Peyer's patch (tissue), 4 donors: ENCODE data around the gene ICA1L. TPM values are rescaled to one million over a fixed set of nuclear protein-coding genes. Genes with fewer than 3 reads are reported as not detected.
"Not testable (repeated sequence)": the region's sequence is repeated elsewhere in the genome, so short reads cannot be mapped to it uniquely, and the experiment has no call there.

ENCODE experiments used
- DNase-seq, 3 donors: peaks; one replicate each; pipeline ENCODE4 v3.0.0-alpha.2; 2017 to 2019
- H3K27ac ChIP-seq, 4 donors: fragments of 200-600 bp; sonication (generic); one replicate each; pipeline ENCODE4 v1.5.1; 2016 to 2019
- H3K27me3 ChIP-seq, 2 donors: fragments of 200-600 bp; sonication (generic); one replicate each; pipeline ENCODE4 v1.5.1; 2019
- H3K36me3 ChIP-seq, 3 donors: fragments of 200-600 bp; sonication (generic); one replicate each; pipeline ENCODE4 v1.5.1; 2016 to 2019
- H3K4me1 ChIP-seq, 4 donors: fragments of 200-600 bp; sonication (generic); one replicate each; pipeline ENCODE4 v1.5.1; 2016 to 2019
- H3K4me3 ChIP-seq, 4 donors: fragments of 200-600 bp; sonication (generic); 1 replicate in 3 of 4; 2 replicates in 1 of 4; pipeline ENCODE4 v1.5.1; 2016 to 2019; ENCODE audit warnings: mild to moderate bottlenecking in 1 of 4
- H3K9me3 ChIP-seq, 4 donors: fragments of 200-600 bp; sonication (generic); one replicate each; pipeline ENCODE4 v1.5.1; 2016 to 2019; ENCODE audit warnings: mild to moderate bottlenecking in 1 of 4
- CTCF ChIP-seq, 6 experiments: fragments of 450-650 bp in 4 of 6; fragments of 200-600 bp in 2 of 6; sonication (generic) in 1 of 6; IDR thresholded peaks; one replicate each; pipeline ENCODE4 v1.5.1; 2017 to 2019; ENCODE audit warnings: antibody characterized with exemption in 6 of 6, mild to moderate bottlenecking in 3 of 6, moderate library complexity in 1 of 6
- POLR2A ChIP-seq, 2 donors: fragments of 450-650 bp; IDR thresholded peaks; one replicate each; pipeline ENCODE4 v1.5.1; 2017; ENCODE audit warnings: antibody characterized with exemption in 2 of 2, mild to moderate bottlenecking in 2 of 2, moderate library complexity in 2 of 2
- total RNA-seq, 4 donors: library from RNA; depleted of rRNA; stranded (reverse); fragments of >200 nt; gene quantifications; one replicate each; pipeline ENCODE4 v1.1.0, GENCODE V29; 2016

Gene ICA1L
- total RNA-seq, 4 donors from 2014 or later: 2.5 to 6.3 (median 4.9) TPM

GRCh38 chr2:202808754-202809153, 62.8 kb downstream of the ICA1L start:
- no peak for TF ChIP-seq POLR2A (IDR thresholded peaks at IDR 0.05)
- no peak for TF ChIP-seq CTCF (IDR thresholded peaks at IDR 0.05)
- H3K36me3 ChIP-seq: no peaks in the 10 kb centered on the region
- no peak overlapping the region for H3K4me3 ChIP-seq
- H3K27ac ChIP-seq: no peak overlapping the region
- no peak for DNase-seq
- no peaks in the 10 kb centered on the region for H3K9me3 ChIP-seq
- H3K4me1 ChIP-seq: no peaks in the 10 kb centered on the region
- no peaks in the 10 kb centered on the region for H3K27me3 ChIP-seq

- H3K9me3 ChIP-seq, H3K27ac ChIP-seq, H3K4me3 ChIP-seq, H3K4me1 ChIP-seq, H3K27me3 ChIP-seq, H3K36me3 ChIP-seq: not testable (repeated sequence)
- peak in 2 of 3 donors; percentile 50 for DNase-seq
Measured at GRCh38 chr2:202807431-202808138, 64.0 kb downstream of the ICA1L start.

GRCh38 chr2:202805911-202806310, 65.7 kb downstream of the ICA1L start:
- H3K36me3 ChIP-seq, H3K27me3 ChIP-seq, H3K27ac ChIP-seq, H3K4me1 ChIP-seq, H3K4me3 ChIP-seq, H3K9me3 ChIP-seq, DNase-seq: not testable (repeated sequence)

- no peaks in the 10 kb centered on the region for H3K27me3 ChIP-seq
- H3K27ac ChIP-seq: no peak overlapping the region
- no peaks in the 10 kb centered on the region for H3K36me3 ChIP-seq
- H3K4me1 ChIP-seq: no peaks in the 10 kb centered on the region
- no peaks in the 10 kb centered on the region for H3K9me3 ChIP-seq
- DNase-seq: no peak
- H3K4me3 ChIP-seq: no peak overlapping the region
- TF ChIP-seq CTCF (IDR thresholded peaks at IDR 0.05) (no peak), POLR2A (IDR thresholded peaks at IDR 0.05) (no peak)
Measured at GRCh38 chr2:202797944-202798343, 73.6 kb downstream of the ICA1L start.

GRCh38 chr2:202790676-202791075, 80.9 kb downstream of the ICA1L start:
- Histone ChIP-seq H3K36me3 (peaks cover 0 to 9% (median 0%) of the 10 kb centered on the region in 3 donors), H3K4me1 (no peaks in the 10 kb centered on the region), H3K4me3 (no peak overlapping the region), H3K9me3 (no peaks in the 10 kb centered on the region), H3K27me3 (no peaks in the 10 kb centered on the region), H3K27ac (no peak overlapping the region)
- DNase-seq: no peak
- TF ChIP-seq CTCF (IDR thresholded peaks at IDR 0.05): no peak
- TF ChIP-seq POLR2A (IDR thresholded peaks at IDR 0.05): no peak

- Histone ChIP-seq H3K36me3 (peaks cover 0 to 9% (median 0%) of the 10 kb centered on the region in 3 donors), H3K9me3 (no peaks in the 10 kb centered on the region), H3K4me3 (no peak overlapping the region), H3K4me1 (no peaks in the 10 kb centered on the region), H3K27ac (no peak overlapping the region), H3K27me3 (no peaks in the 10 kb centered on the region)
- no peak for TF ChIP-seq POLR2A (IDR thresholded peaks at IDR 0.05)
- TF ChIP-seq CTCF (IDR thresholded peaks at IDR 0.05): no peak
- no peak for DNase-seq
Measured at GRCh38 chr2:202786842-202787241, 84.7 kb downstream of the ICA1L start.
